Endothelial cell (in vitro differentiated cells): ENCODE data around the gene KRTAP5-3. TPM values are rescaled to one million over a fixed set of nuclear protein-coding genes. Genes with fewer than 3 reads are reported as not detected.
"Not testable (repeated sequence)": the region's sequence is repeated elsewhere in the genome, so short reads cannot be mapped to it uniquely, and the experiment has no call there.

ENCODE experiments used
- DNase-seq: peaks from one replicate; pipeline ENCODE4 v3.0.0; 2021; ENCODE audit warnings: low spot score
- H3K27ac Mint-ChIP-seq: one replicate; pipeline ENCODE4 v1.8.0; 2021; ENCODE audit warnings: mixed read lengths, inconsistent platforms; ENCODE audit not compliant: unreplicated experiment
- H3K27me3 Mint-ChIP-seq: one replicate; pipeline ENCODE4 v1.8.0; 2021; ENCODE audit warnings: mild to moderate bottlenecking, moderate library complexity, mixed read lengths, inconsistent platforms; ENCODE audit not compliant: unreplicated experiment
- H3K36me3 Mint-ChIP-seq: one replicate; pipeline ENCODE4 v1.8.0; 2021; ENCODE audit warnings: mild to moderate bottlenecking, low read depth, mixed read lengths, inconsistent platforms; ENCODE audit not compliant: unreplicated experiment
- H3K4me1 Mint-ChIP-seq: one replicate; pipeline ENCODE4 v1.8.0; 2021; ENCODE audit warnings: mild to moderate bottlenecking, mixed read lengths, inconsistent platforms; ENCODE audit not compliant: unreplicated experiment
- H3K4me3 Mint-ChIP-seq: one replicate; pipeline ENCODE4 v1.8.0; 2021; ENCODE audit warnings: mild to moderate bottlenecking, mixed read lengths, inconsistent platforms; ENCODE audit not compliant: unreplicated experiment
- H3K9me3 Mint-ChIP-seq: one replicate; pipeline ENCODE4 v1.8.0; 2021; ENCODE audit warnings: mixed read lengths, inconsistent platforms; ENCODE audit not compliant: unreplicated experiment
- total RNA-seq: library from RNA; stranded (reverse); fragmentation: NEBNext Ultra II Directional; extraction: Animal tissue kit (Norgen Biotek cat#: 25700); gene quantifications from one replicate; pipeline ENCODE4 v1.2.1, GENCODE V29; 2021; ENCODE audit not compliant: unreplicated experiment
- TF ChIP-seq, protein P1 (sequence below): fragments of 200-600 bp; sonication (generic); IDR thresholded peaks from one replicate; pipeline ENCODE4 v1.5.0; 2021; ENCODE audit warnings: antibody characterized with exemption; ENCODE audit not compliant: unreplicated experiment

KRTAP5-3 gene
- total RNA-seq, 1 donor from 2014 or later = not detected

DNA sequence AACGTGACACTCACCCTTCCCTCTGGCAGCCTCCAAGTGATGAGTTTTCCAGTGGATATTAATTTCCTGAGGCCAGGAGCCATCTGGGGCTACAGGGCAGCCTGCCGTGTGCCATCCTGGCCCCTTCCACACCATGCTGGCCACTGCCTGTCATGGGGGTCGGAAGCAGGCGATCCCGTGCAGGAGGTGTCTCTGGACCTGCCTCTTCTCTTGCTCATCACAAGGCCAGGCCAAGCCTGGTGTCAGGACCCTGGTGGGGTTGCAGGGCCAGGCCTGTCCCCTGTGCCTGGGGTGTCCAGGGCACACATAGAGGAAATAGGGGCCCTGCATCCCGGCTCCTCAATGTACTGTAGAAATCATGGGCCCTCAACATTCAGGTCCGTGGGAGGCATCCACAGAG lies 3.6 kb downstream of the KRTAP5-3 start:
- Mint-ChIP-seq H3K4me3 (no peak overlapping the region), H3K4me1 (no peaks in the 10 kb centered on the region), H3K9me3 (peaks cover 5% of the 10 kb centered on the region), H3K36me3 (no peaks in the 10 kb centered on the region), H3K27me3 (peaks cover 3% of the 10 kb centered on the region), H3K27ac (no peak overlapping the region)
- DNase-seq = no peak
- TF ChIP-seq, protein P1, sequence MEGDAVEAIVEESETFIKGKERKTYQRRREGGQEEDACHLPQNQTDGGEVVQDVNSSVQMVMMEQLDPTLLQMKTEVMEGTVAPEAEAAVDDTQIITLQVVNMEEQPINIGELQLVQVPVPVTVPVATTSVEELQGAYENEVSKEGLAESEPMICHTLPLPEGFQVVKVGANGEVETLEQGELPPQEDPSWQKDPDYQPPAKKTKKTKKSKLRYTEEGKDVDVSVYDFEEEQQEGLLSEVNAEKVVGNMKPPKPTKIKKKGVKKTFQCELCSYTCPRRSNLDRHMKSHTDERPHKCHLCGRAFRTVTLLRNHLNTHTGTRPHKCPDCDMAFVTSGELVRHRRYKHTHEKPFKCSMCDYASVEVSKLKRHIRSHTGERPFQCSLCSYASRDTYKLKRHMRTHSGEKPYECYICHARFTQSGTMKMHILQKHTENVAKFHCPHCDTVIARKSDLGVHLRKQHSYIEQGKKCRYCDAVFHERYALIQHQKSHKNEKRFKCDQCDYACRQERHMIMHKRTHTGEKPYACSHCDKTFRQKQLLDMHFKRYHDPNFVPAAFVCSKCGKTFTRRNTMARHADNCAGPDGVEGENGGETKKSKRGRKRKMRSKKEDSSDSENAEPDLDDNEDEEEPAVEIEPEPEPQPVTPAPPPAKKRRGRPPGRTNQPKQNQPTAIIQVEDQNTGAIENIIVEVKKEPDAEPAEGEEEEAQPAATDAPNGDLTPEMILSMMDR = no peak

DNA sequence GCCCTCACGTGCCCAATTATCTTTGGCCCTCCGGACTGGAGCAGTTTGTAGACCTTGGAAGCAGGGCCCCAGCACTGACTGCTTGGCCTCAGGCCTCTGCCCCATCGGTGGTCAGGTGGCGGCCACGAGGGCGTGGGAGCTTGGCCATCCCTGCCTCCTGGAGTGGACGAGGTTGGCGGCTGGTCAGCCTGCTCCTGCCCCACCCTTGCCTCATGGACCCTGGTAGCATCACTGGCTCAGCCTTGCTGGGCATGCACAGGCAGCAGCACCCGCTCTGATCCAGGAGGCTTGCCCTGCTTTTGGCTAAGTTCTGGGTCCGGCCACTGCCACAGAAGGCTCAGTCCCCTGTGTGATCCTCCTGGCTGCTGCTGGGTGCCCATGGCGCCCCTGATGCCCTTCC lies 4.1 kb downstream of the KRTAP5-3 start:
- H3K36me3 Mint-ChIP-seq = no peaks in the 10 kb centered on the region
- peaks cover 3% of the 10 kb centered on the region for H3K27me3 Mint-ChIP-seq
- TF ChIP-seq, protein P1 = no peak
- no peak overlapping the region for H3K4me3 Mint-ChIP-seq
- no peak for DNase-seq
- H3K27ac Mint-ChIP-seq = no peak overlapping the region
- peaks cover 5% of the 10 kb centered on the region for H3K9me3 Mint-ChIP-seq
- no peaks in the 10 kb centered on the region for H3K4me1 Mint-ChIP-seq

DNA sequence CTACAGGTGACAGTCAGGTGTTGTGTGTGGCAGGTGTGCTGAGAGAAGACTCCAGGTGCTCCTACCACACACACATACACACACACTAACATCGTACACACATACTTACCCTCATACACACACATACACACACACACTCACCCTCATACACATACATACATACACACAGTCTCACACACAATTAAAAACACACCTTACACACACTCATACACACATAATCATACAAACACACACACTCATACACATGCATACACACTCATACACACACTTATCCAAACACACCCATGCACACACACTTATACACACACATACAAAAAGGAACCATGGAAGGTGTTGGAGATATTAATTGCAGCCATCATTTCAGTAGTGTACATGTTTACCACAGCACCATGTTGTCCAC lies 4.6 kb downstream of the KRTAP5-3 start:
- no peak overlapping the region for H3K4me3 Mint-ChIP-seq
- no peak overlapping the region for H3K27ac Mint-ChIP-seq
- H3K36me3 Mint-ChIP-seq = no peaks in the 10 kb centered on the region
- H3K9me3 Mint-ChIP-seq = peaks cover 5% of the 10 kb centered on the region
- TF ChIP-seq, protein P1 = no peak
- no peak for DNase-seq
- H3K27me3 Mint-ChIP-seq = peaks cover 2% of the 10 kb centered on the region
- H3K4me1 Mint-ChIP-seq = no peaks in the 10 kb centered on the region

DNA sequence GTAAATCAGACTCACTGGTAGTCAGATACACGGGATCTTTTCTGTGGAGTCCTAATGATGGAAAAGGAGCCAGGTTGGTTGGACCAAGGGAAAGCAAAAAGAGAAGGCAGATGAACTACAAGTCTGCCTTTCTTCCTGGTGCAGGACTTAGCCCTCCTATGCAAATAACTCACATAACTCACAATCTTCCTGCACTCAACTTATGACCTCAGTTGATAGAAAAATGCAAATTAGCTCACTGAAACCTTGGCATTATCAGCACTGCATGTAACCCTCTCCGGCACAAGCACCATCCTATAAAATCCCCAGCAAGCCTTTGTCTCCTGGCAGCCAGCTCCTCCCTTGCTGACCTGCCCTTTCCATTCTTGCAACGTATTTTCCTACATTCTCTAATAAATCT lies 6.6 kb downstream of the KRTAP5-3 start:
- not testable (repeated sequence) for H3K36me3 Mint-ChIP-seq, H3K27ac Mint-ChIP-seq, H3K4me3 Mint-ChIP-seq, H3K9me3 Mint-ChIP-seq, H3K27me3 Mint-ChIP-seq, DNase-seq
- H3K4me1 Mint-ChIP-seq = peaks cover 11% of the 10 kb centered on the region

DNA sequence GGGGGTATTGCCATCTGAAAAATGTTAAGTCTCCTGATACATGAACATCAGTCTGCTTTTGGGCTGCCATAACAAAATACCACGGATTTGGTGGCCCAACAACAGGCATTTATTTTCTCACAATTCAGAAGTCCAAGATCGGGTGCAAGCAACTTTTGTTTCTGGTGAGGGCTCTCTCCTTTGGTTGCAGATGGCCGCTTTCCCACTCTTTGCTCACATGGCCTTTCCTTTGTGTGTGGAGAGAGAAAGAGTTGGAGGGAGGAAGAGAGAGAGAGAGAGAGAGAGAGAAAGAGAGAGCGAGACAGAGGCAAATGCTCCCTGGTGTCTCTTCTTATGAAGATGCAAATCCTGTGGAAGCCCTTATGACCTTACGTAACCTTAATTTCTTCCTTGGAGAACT lies 7.6 kb downstream of the KRTAP5-3 start:
- Mint-ChIP-seq H3K27ac (no peak overlapping the region), H3K27me3 (peaks cover 2% of the 10 kb centered on the region), H3K9me3 (peaks cover 5% of the 10 kb centered on the region), H3K4me3 (no peak overlapping the region), H3K4me1 (peaks cover 22% of the 10 kb centered on the region), H3K36me3 (no peaks in the 10 kb centered on the region)
- no peak for DNase-seq
- TF ChIP-seq, protein P1 = no peak

DNA sequence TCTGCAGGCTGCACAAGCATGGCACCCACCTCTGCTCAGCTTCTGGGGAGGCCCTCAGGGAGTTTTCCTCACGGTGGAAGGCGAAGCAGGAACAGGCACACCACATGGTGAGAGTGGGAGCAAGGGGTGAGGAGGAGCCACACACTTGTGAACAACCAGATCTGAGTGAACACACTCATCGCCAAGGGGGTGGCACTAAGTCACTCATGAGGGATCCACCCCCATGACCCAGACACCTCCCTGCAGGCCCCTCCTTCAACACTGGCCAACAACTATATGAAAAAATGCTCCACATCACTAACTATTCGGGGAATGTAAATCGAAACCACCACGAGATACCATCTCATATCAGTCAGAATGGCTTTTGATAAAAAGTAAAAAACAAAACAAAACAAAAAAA lies 9.4 kb downstream of the KRTAP5-3 start:
- no peaks in the 10 kb centered on the region for H3K36me3 Mint-ChIP-seq
- peaks cover 5% of the 10 kb centered on the region for H3K9me3 Mint-ChIP-seq
- H3K27ac Mint-ChIP-seq = no peak overlapping the region
- no peak overlapping the region for H3K4me3 Mint-ChIP-seq
- DNase-seq = no peak
- peaks cover 25% of the 10 kb centered on the region for H3K4me1 Mint-ChIP-seq
- TF ChIP-seq, protein P1 = no peak
- no peaks in the 10 kb centered on the region for H3K27me3 Mint-ChIP-seq

DNA sequence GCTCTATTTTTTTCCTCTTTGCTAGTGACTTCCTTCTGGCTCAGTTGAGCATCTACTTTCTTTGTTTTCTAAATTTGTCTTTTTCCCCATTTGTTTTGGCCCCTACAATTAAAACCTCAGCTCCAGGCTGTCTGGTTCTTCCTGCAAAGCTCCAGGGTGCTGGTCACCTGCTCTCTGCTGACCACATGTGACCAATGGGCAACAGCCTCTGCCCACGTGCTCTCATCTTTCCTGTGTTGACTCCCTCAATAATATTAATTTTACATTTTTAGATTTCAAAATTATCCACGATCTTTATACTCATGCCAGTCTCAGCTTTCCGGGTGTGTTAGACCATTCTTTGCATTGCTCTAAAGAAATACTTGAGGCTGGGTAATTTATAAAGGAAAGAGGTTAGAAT lies 9.9 kb downstream of the KRTAP5-3 start:
- not testable (repeated sequence) for H3K9me3 Mint-ChIP-seq, H3K27ac Mint-ChIP-seq, H3K36me3 Mint-ChIP-seq, DNase-seq, H3K27me3 Mint-ChIP-seq, H3K4me3 Mint-ChIP-seq
- H3K4me1 Mint-ChIP-seq = peaks cover 25% of the 10 kb centered on the region
